Head of caudate nucleus (tissue), 42 donors: ENCODE results near the gene FAM118A.
"Not testable (repeated sequence)": the region's sequence is repeated elsewhere in the genome, so short reads cannot be mapped to it uniquely, and the experiment has no call there.

Source experiments
- DNase-seq, 42 donors: peaks; one replicate each; pipeline versions ENCODE4 v3.0.0 to v3.0.0-alpha.2; 2020 to 2021; ENCODE audit warnings: mixed read lengths in 7 of 42
- intact Hi-C: fragments of 100-400 bp; cut with DNase I; formaldehyde crosslinking; loops from one replicate; pipeline ENCODE4 v1.15.0; 2022

Gene FAM118A

GRCh38 chr22:45343143-45343542, 33.4 kb downstream of the FAM118A start:
- intact Hi-C loops: no loop called here
- DNase-seq: no peak

GRCh38 chr22:45344334-45344733, 34.6 kb downstream of the FAM118A start:
- peak in 9 of 42 donors; percentile 12 to 47 (median 21) for DNase-seq
- intact Hi-C loops: no loop called here

- intact Hi-C loops: no loop called here
- no peak for DNase-seq
Observed at GRCh38 chr22:45349916-45350315, 40.2 kb downstream of the FAM118A start.

GRCh38 chr22:45351956-45352355, 42.2 kb downstream of the FAM118A start:
- intact Hi-C loops: no loop called here
- DNase-seq: no peak

- intact Hi-C loops, DNase-seq: not testable (repeated sequence)
Observed at GRCh38 chr22:45352757-45353156, 43.0 kb downstream of the FAM118A start.

GRCh38 chr22:45353786-45354185, 44.1 kb downstream of the FAM118A start:
- DNase-seq: no peak
- intact Hi-C loops: no loop called here

- intact Hi-C loops: no loop called here
- DNase-seq: no peak
Observed at GRCh38 chr22:45357490-45357889, 47.8 kb downstream of the FAM118A start.

- DNase-seq: no peak
- intact Hi-C loops: no loop called here
Observed at GRCh38 chr22:45358127-45358526, 48.4 kb downstream of the FAM118A start.

GRCh38 chr22:45359627-45360026, 49.9 kb downstream of the FAM118A start:
- no peak for DNase-seq
- intact Hi-C loops: no loop called here

- DNase-seq: no peak
- intact Hi-C loops: no loop called here
Observed at GRCh38 chr22:45366713-45367112, 57.0 kb downstream of the FAM118A start.

- not testable (repeated sequence) for DNase-seq
Observed at GRCh38 chr22:45373592-45373991, 63.9 kb downstream of the FAM118A start.

GRCh38 chr22:45376009-45376408, 66.3 kb downstream of the FAM118A start:
- no peak for DNase-seq
- intact Hi-C loops: no loop called here

More at GRCh38 chr22:45373592-45373991, 63.9 kb downstream of the FAM118A start:
- intact Hi-C loops: not testable (repeated sequence)

GRCh38 chr22:45376703-45377102, 67.0 kb downstream of the FAM118A start:
- DNase-seq: peak in 2 of 42 donors; percentile 5 to 8
- intact Hi-C loops: no loop called here

- intact Hi-C loops: no loop called here
- no peak for DNase-seq
Observed at GRCh38 chr22:45381348-45381747, 71.6 kb downstream of the FAM118A start.

- DNase-seq: no peak
- intact Hi-C loops: no loop called here
Observed at GRCh38 chr22:45389546-45389945, 79.8 kb downstream of the FAM118A start.
